Vagina (tissue), 2 donors: Measurements from ENCODE around the gene CFAP46. TPM values are rescaled to one million over a fixed set of nuclear protein-coding genes. Genes with fewer than 3 reads are reported as not detected.

Experiments
- DNase-seq, 2 donors: peaks; one replicate each; pipeline ENCODE4 v3.0.0-alpha.2; 2017; ENCODE audit errors: extremely low spot score in 2 of 2
- H3K27ac ChIP-seq: fragments of 200-600 bp; sonication (generic); one replicate; pipeline ENCODE4 v1.5.1; 2019
- H3K27me3 ChIP-seq: fragments of 200-600 bp; sonication (generic); one replicate; pipeline ENCODE4 v1.5.1; 2019
- H3K36me3 ChIP-seq, 2 donors: fragments of 200-600 bp; sonication (generic); one replicate each; pipeline ENCODE4 v1.5.1; 2017 to 2019
- H3K4me1 ChIP-seq: fragments of 200-600 bp; sonication (generic); one replicate; pipeline ENCODE4 v1.5.1; 2019
- H3K4me3 ChIP-seq, 2 donors: fragments of 200-600 bp; sonication (generic); 1 replicate in 1 of 2; 2 replicates in 1 of 2; pipeline ENCODE4 v1.5.1; 2016 to 2019
- H3K9me3 ChIP-seq: fragments of 200-600 bp; sonication (generic); one replicate; pipeline ENCODE4 v1.5.1; 2019
- CTCF ChIP-seq, 3 experiments: fragments of 450-650 bp in 2 of 3; fragments of 200-600 bp in 1 of 3; sonication (generic) in 1 of 3; IDR thresholded peaks; one replicate each; pipeline ENCODE4 v1.5.1; 2017 to 2019; ENCODE audit warnings: antibody characterized with exemption in 3 of 3, mild to moderate bottlenecking in 2 of 3, moderate library complexity in 2 of 3
- POLR2A ChIP-seq, 2 donors: fragments of 450-650 bp; IDR thresholded peaks; one replicate each; pipeline ENCODE4 v1.6.1; 2017; ENCODE audit warnings: antibody characterized with exemption in 2 of 2, mild to moderate bottlenecking in 2 of 2, moderate library complexity in 2 of 2
- POLR2AphosphoS5 ChIP-seq, 2 donors: sonication (generic); formaldehyde crosslinking; IDR thresholded peaks; one replicate each; pipeline ENCODE4 v1.9.0; 2017; ENCODE audit warnings: antibody characterized with exemption in 2 of 2, mild to moderate bottlenecking in 2 of 2, low read depth in 1 of 2; ENCODE audit not compliant: insufficient read depth in 1 of 2
- intact Hi-C: fragments of 100-400 bp; cut with DNase I; formaldehyde crosslinking; loops from one replicate; pipeline ENCODE4 v1.15.1; 2023
- total RNA-seq: library from RNA; depleted of rRNA; stranded (reverse); fragments of >200 nt; gene quantifications from one replicate; pipeline ENCODE4 v1.2.3, GENCODE V29; 2016

CFAP46 gene
- total RNA-seq, 1 donor from 2014 or later, result not detected

DNA sequence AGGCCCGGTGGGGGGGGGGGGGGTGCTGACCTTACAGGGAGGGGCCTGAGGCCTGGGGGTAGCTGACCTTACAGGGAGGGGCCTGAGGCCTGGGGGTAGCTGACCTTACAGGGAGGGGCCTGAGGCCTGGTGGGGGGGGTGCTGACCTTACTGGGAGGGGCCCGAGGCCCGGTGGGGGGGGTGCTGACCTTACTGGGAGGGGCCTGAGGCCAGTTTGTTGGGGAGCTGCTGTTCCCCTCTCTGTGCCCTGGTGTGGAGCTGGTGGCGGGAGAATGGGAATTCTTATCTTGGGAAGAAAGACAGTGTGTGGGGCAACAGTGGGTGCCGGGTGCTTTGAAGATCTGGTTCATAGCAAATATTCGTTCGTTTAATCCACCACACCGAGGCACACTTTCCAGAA lies 46.6 kb upstream of the CFAP46 start:
- Histone ChIP-seq H3K4me3 (no peak overlapping the region), H3K9me3 (no peaks in the 10 kb centered on the region), H3K27me3 (no peaks in the 10 kb centered on the region), H3K36me3 (no peaks in the 10 kb centered on the region), H3K4me1 (no peaks in the 10 kb centered on the region), H3K27ac (no peak overlapping the region)
- intact Hi-C loops, result no loop called here
- TF ChIP-seq POLR2A (IDR thresholded peaks at IDR 0.05), result no peak
- no peak for TF ChIP-seq CTCF (IDR thresholded peaks at IDR 0.05)
- TF ChIP-seq POLR2AphosphoS5 (IDR thresholded peaks at IDR 0.05; ENCODE audit: insufficient read depth in 1 of 2, low read depth in 1 of 2), result no peak
- DNase-seq, result no peak

- intact Hi-C loops, result no loop called here
- no peak for TF ChIP-seq POLR2AphosphoS5 (IDR thresholded peaks at IDR 0.05; ENCODE audit: insufficient read depth in 1 of 2, low read depth in 1 of 2)
- TF ChIP-seq CTCF (IDR thresholded peaks at IDR 0.05), result no peak
- TF ChIP-seq POLR2A (IDR thresholded peaks at IDR 0.05), result no peak
Observed at GRCh38 chr10:132987671-132988571, 45.6 kb upstream of the CFAP46 start.

GRCh38 chr10:132986978-132987377 lies 44.6 kb upstream of the CFAP46 start:
- Histone ChIP-seq H3K27ac (no peak overlapping the region), H3K27me3 (no peaks in the 10 kb centered on the region), H3K36me3 (no peaks in the 10 kb centered on the region), H3K9me3 (no peaks in the 10 kb centered on the region), H3K4me3 (no peak overlapping the region), H3K4me1 (no peaks in the 10 kb centered on the region)
- no peak for DNase-seq
- intact Hi-C loops, result no loop called here
- TF ChIP-seq POLR2AphosphoS5 (IDR thresholded peaks at IDR 0.05; ENCODE audit: insufficient read depth in 1 of 2, low read depth in 1 of 2) (no peak), POLR2A (IDR thresholded peaks at IDR 0.05) (no peak), CTCF (IDR thresholded peaks at IDR 0.05) (no peak)

More at GRCh38 chr10:132987671-132988571, 45.6 kb upstream of the CFAP46 start:
- Histone ChIP-seq H3K4me3 (no peak overlapping the region), H3K36me3 (no peaks in the 10 kb centered on the region), H3K9me3 (no peaks in the 10 kb centered on the region), H3K27me3 (no peaks in the 10 kb centered on the region), H3K4me1 (no peaks in the 10 kb centered on the region), H3K27ac (no peak overlapping the region)
- DNase-seq, result no peak

GRCh38 chr10:132986576-132986975 lies 44.2 kb upstream of the CFAP46 start:
- Histone ChIP-seq H3K9me3 (no peaks in the 10 kb centered on the region), H3K4me3 (no peak overlapping the region), H3K4me1 (no peaks in the 10 kb centered on the region), H3K27ac (no peak overlapping the region), H3K27me3 (no peaks in the 10 kb centered on the region), H3K36me3 (no peaks in the 10 kb centered on the region)
- TF ChIP-seq CTCF (IDR thresholded peaks at IDR 0.05) (no peak), POLR2A (IDR thresholded peaks at IDR 0.05) (no peak), POLR2AphosphoS5 (IDR thresholded peaks at IDR 0.05; ENCODE audit: insufficient read depth in 1 of 2, low read depth in 1 of 2) (no peak)
- intact Hi-C loops, result no loop called here
- DNase-seq, result no peak

- no peaks in the 10 kb centered on the region for H3K4me1 ChIP-seq
- H3K9me3 ChIP-seq, result no peaks in the 10 kb centered on the region
- H3K27me3 ChIP-seq, result no peaks in the 10 kb centered on the region
- H3K4me3 ChIP-seq, result no peak overlapping the region
- intact Hi-C loops, result no loop called here
- TF ChIP-seq POLR2A (IDR thresholded peaks at IDR 0.05) (no peak), CTCF (IDR thresholded peaks at IDR 0.05) (no peak), POLR2AphosphoS5 (IDR thresholded peaks at IDR 0.05; ENCODE audit: insufficient read depth in 1 of 2, low read depth in 1 of 2) (no peak)
- no peak overlapping the region for H3K27ac ChIP-seq
- H3K36me3 ChIP-seq, result no peaks in the 10 kb centered on the region
- no peak for DNase-seq
Observed at GRCh38 chr10:132986076-132986475, 43.7 kb upstream of the CFAP46 start.
